Kidney epithelial cell (primary cell): ENCODE data around the gene HIF1A. TPM values are rescaled to one million over a fixed set of nuclear protein-coding genes. Genes with fewer than 3 reads are reported as not detected.

Experiments used
- DNase-seq: peaks from one replicate; pipeline ENCODE4 v3.0.0-alpha.2; 2010; ENCODE audit warnings: low read depth
- H3K27me3 ChIP-seq: 2 replicates; pipeline ENCODE4 v1.6.0; 2011; ENCODE audit warnings: low read length; ENCODE audit not compliant: control insufficient read depth, insufficient read depth
- H3K36me3 ChIP-seq: 2 replicates; pipeline ENCODE4 v1.5.1; 2011; ENCODE audit warnings: low read length; ENCODE audit not compliant: control insufficient read depth, insufficient read depth
- H3K4me3 ChIP-seq: 2 replicates; pipeline ENCODE4 v1.5.1; 2011; ENCODE audit warnings: low read depth, mild to moderate bottlenecking, control low read depth, low read length
- CTCF ChIP-seq: IDR thresholded peaks from 2 replicates; pipeline ENCODE4 v1.5.1; 2011; ENCODE audit warnings: mild to moderate bottlenecking, moderate library complexity, low read length, control low read depth, inconsistent platforms; ENCODE audit not compliant: insufficient read depth, poor library complexity, severe bottlenecking
- total RNA-seq: library from RNA; depleted of rRNA; stranded (reverse); fragments of >200 nt; gene quantifications from 2 replicates; pipeline ENCODE4 v1.2.3, GENCODE V29; 2015

Gene HIF1A
- total RNA-seq, 1 donor from 2014 or later = 307 TPM

DNA sequence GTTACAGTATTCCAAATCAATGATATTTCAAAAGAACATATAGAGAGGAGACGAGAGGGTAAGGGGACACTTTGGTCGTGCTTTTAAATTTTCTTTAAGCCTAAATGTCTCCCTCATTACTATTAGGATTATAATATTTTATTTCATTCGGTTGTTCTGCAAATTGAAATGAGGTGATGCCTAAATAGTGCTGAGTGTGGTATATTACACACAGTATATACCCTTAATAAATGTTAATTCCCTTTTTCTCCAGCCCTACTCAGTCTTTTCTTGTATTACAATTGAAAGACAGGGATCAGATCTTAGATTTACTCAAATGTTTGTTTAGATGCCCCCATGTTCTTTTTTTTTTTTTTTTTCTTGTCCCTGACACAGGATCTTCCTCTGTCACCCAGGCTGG, 74.6 kb downstream of the HIF1A start:
- no peak for TF ChIP-seq CTCF

DNA sequence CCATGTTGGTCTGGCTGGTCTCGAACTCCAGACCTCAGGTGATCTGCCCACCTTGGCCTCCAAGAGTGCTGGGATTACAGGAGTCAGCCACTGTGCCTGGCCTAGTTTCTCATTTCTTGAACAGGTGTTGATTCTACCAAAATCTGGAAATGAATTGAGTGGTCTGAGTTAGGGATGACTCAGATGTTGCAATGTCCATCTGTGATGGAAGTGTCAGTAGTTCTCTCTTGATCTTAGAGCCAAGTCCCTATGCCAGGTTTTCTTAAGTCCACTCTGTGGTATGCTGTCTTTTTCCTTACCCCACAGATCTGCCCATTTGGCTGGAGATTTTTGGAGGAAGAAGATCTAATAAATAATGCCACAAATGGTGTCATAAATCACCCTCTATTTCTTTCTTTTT, 79.5 kb downstream of the HIF1A start:
- H3K36me3 ChIP-seq = peaks cover 2% of the 10 kb centered on the region
- no peak overlapping the region for H3K4me3 ChIP-seq
- H3K27me3 ChIP-seq = no peaks in the 10 kb centered on the region
- DNase-seq = no peak
- no peak for TF ChIP-seq CTCF

More for the DNA sequence above, 74.6 kb downstream of the HIF1A start:
- H3K27me3 ChIP-seq = no peaks in the 10 kb centered on the region
- DNase-seq = no peak
- H3K4me3 ChIP-seq = no peak overlapping the region
- H3K36me3 ChIP-seq = peaks cover 1% of the 10 kb centered on the region

GRCh38 chr14:61780125-61780524, 84.8 kb downstream of the HIF1A start:
- no peak for TF ChIP-seq CTCF
- peaks cover 4% of the 10 kb centered on the region for H3K36me3 ChIP-seq
- no peak overlapping the region for H3K4me3 ChIP-seq
- DNase-seq = no peak
- H3K27me3 ChIP-seq = no peaks in the 10 kb centered on the region

- no peak for DNase-seq
- Histone ChIP-seq H3K4me3 (no peak overlapping the region), H3K27me3 (no peaks in the 10 kb centered on the region), H3K36me3 (no peaks in the 10 kb centered on the region)
- TF ChIP-seq CTCF = no peak
Observed at GRCh38 chr14:61797309-61797708, 102.0 kb downstream of the HIF1A start.

Other genes with a start within 250 kb of the HIF1A start
- 10.6 and 16.1 TPM in 2 replicates for gene SNAPC1, start 66.9 kb downstream of the HIF1A start, total RNA-seq
- gene SYT16, start 117.2 kb downstream of the HIF1A start, total RNA-seq = 0.17 and 2.0 TPM in 2 replicates